H1 (cell line): Measurements from ENCODE around the gene CCDC78. TPM values are rescaled to one million over a fixed set of nuclear protein-coding genes. Genes with fewer than 3 reads are reported as not detected.

Experiments
- CTCF ChIA-PET: fragments of 300-600 bp; sonication (Branson Sonifier 250); formaldehyde crosslinking; loops from one replicate; lab custom pipeline; 2021; ENCODE audit not compliant: partially characterized antibody; lab: Charles Lee
- POLR2A ChIA-PET: fragments of 300-600 bp; sonication (Branson Sonifier 250); formaldehyde crosslinking; loops from one replicate; lab custom pipeline; 2021; ENCODE audit warnings: inconsistent platforms; ENCODE audit not compliant: partially characterized antibody; lab: Charles Lee
- DNase-seq, 2 experiments: peaks; one replicate each; pipeline versions ENCODE4 v3.0.0 to v3.0.0-alpha.2; 2010 to 2022; ENCODE audit warnings: low spot score in 2 of 2, low read depth in 1 of 2, mixed read lengths in 1 of 2
- FAIRE-seq: peaks from 2 replicates; lab custom pipeline; 2011; peaks lifted over from hg19 to GRCh38; lab: Jason Lieb, UNC
- H2AFZ ChIP-seq: 2 replicates; pipeline ENCODE4 v1.8.1; 2012; ENCODE audit warnings: low read length, inconsistent platforms
- H2AK5ac ChIP-seq: 2 replicates; pipeline ENCODE4 v1.6.1; 2013; ENCODE audit warnings: low read depth, low read length
- H2BK120ac ChIP-seq: replicated peaks from 2 replicates; pipeline ENCODE3; 2013; ENCODE audit warnings: low read depth, low read length, inconsistent platforms
- H2BK12ac ChIP-seq: 2 replicates; pipeline ENCODE4 v1.6.1; 2013; ENCODE audit warnings: low read depth, low read length
- H2BK15ac ChIP-seq: 2 replicates; pipeline ENCODE4 v1.6.1; 2013; ENCODE audit warnings: low read length
- H2BK20ac ChIP-seq: 2 replicates; pipeline ENCODE4 v1.6.1; 2013; ENCODE audit warnings: low read length
- H2BK5ac ChIP-seq: 2 replicates; pipeline ENCODE4 v1.6.1; 2013; ENCODE audit warnings: low read depth, low read length
- H3K14ac ChIP-seq: 2 replicates; pipeline ENCODE4 v1.6.1; 2013; ENCODE audit warnings: inconsistent platforms; ENCODE audit not compliant: insufficient read length
- H3K18ac ChIP-seq: 2 replicates; pipeline ENCODE4 v1.6.1; 2013; ENCODE audit warnings: low read length; ENCODE audit errors: extremely low read depth
- H3K23ac ChIP-seq: 2 replicates; pipeline ENCODE4 v1.6.1; 2013; ENCODE audit warnings: inconsistent platforms; ENCODE audit not compliant: insufficient read length
- H3K23me2 ChIP-seq: 2 replicates; pipeline ENCODE4 v1.6.1; 2013; ENCODE audit warnings: low read depth, low read length
- H3K27ac ChIP-seq: 2 replicates; pipeline ENCODE4 v1.6.1; 2011; ENCODE audit warnings: low read depth, low read length, inconsistent platforms
- H3K27me3 ChIP-seq, 4 experiments: replicated peaks in 1 of 4; 1 replicate in 1 of 4; 2 replicates in 3 of 4; pipeline versions ENCODE4 v1.6.1 to v1.8.1; 2011 to 2013; ENCODE audit warnings: low read length in 3 of 4, mild to moderate bottlenecking in 3 of 4, inconsistent platforms in 2 of 4, mixed read lengths in 2 of 4, moderate library complexity in 1 of 4; ENCODE audit not compliant: control insufficient read depth in 3 of 4, insufficient read depth in 3 of 4; ENCODE audit errors: extremely low read depth in 1 of 4
- H3K36me3 ChIP-seq, 4 experiments: 2 replicates each; pipeline versions ENCODE4 v1.6.1 to v1.8.1; 2011 to 2013; ENCODE audit warnings: mild to moderate bottlenecking in 4 of 4, low read length in 3 of 4, moderate library complexity in 2 of 4, control low read depth in 1 of 4, inconsistent platforms in 1 of 4; ENCODE audit not compliant: insufficient read depth in 4 of 4, control insufficient read depth in 2 of 4
- H3K4ac ChIP-seq: replicated peaks from 2 replicates; pipeline ENCODE3; 2013; ENCODE audit warnings: low read length, low read depth, mixed read lengths, inconsistent platforms; ENCODE audit not compliant: insufficient read length
- H3K4me1 ChIP-seq, 4 experiments: replicated peaks in 1 of 4; 1 replicate in 1 of 4; 2 replicates in 3 of 4; pipeline versions ENCODE4 v1.6.1 to v1.8.1; 2011 to 2013; ENCODE audit warnings: low read length in 3 of 4, inconsistent platforms in 2 of 4, mixed read lengths in 1 of 4; ENCODE audit not compliant: insufficient read depth in 4 of 4, control insufficient read depth in 3 of 4
- H3K4me2 ChIP-seq, 2 experiments: 2 replicates each; pipeline versions ENCODE4 v1.6.1 to v1.8.1; 2011 to 2013; ENCODE audit warnings: low read depth in 2 of 2, low read length in 2 of 2, control low read depth in 1 of 2, inconsistent platforms in 1 of 2, mild to moderate bottlenecking in 1 of 2; ENCODE audit not compliant: insufficient read depth in 1 of 2
- H3K4me3 ChIP-seq, 4 experiments: fragments of 200-600, 300-600 bp in 1 of 4; sonication (generic), shearing (Covaris generic), sonication (Bioruptor Twin) in 1 of 4; 2 replicates each; pipeline versions ENCODE4 v1.5.1 to v1.8.1; 2011 to 2016; ENCODE audit warnings: low read length in 4 of 4, low read depth in 3 of 4, control low read depth in 2 of 4, inconsistent platforms in 2 of 4, mild to moderate bottlenecking in 2 of 4, mixed read lengths in 1 of 4, moderate library complexity in 1 of 4; ENCODE audit not compliant: insufficient read depth in 2 of 4; ENCODE audit errors: extremely low read depth in 1 of 4
- H3K56ac ChIP-seq: replicated peaks from 2 replicates; pipeline ENCODE3; 2013; ENCODE audit warnings: low read depth, mild to moderate bottlenecking, mixed read lengths, low read length, inconsistent platforms; ENCODE audit not compliant: insufficient read length
- H3K79me1 ChIP-seq: 2 replicates; pipeline ENCODE4 v1.6.1; 2013; ENCODE audit warnings: low read depth, low read length, control low read depth
- H3K79me2 ChIP-seq, 2 experiments: 2 replicates each; pipeline versions ENCODE4 v1.6.1 to v1.8.1; 2012 to 2013; ENCODE audit warnings: low read length in 2 of 2, mild to moderate bottlenecking in 2 of 2, inconsistent platforms in 1 of 2; ENCODE audit not compliant: insufficient read depth in 2 of 2, control insufficient read depth in 1 of 2
- H3K9ac ChIP-seq, 4 experiments: replicated peaks in 1 of 4; 1 replicate in 1 of 4; 2 replicates in 3 of 4; pipeline versions ENCODE4 v1.6.1 to v1.8.1; 2011 to 2013; ENCODE audit warnings: low read depth in 3 of 4, low read length in 3 of 4, control low read depth in 2 of 4, mild to moderate bottlenecking in 2 of 4, moderate library complexity in 2 of 4, inconsistent platforms in 1 of 4; ENCODE audit errors: extremely low read depth in 1 of 4
- H3K9me3 ChIP-seq, 2 experiments: 2 replicates each; pipeline versions ENCODE4 v1.6.1 to v1.8.1; 2012 to 2013; ENCODE audit warnings: mild to moderate bottlenecking in 2 of 2, moderate library complexity in 2 of 2, control low read depth in 1 of 2, inconsistent platforms in 1 of 2, low read depth in 1 of 2, low read length in 1 of 2, mixed read lengths in 1 of 2; ENCODE audit not compliant: insufficient read depth in 2 of 2
- H4K20me1 ChIP-seq, 2 experiments: replicated peaks in 1 of 2; 2 replicates each; pipeline versions ENCODE3 to v1.8.1; 2011 to 2013; ENCODE audit warnings: inconsistent platforms in 2 of 2, low read length in 2 of 2, mild to moderate bottlenecking in 1 of 2; ENCODE audit not compliant: insufficient read depth in 2 of 2, control insufficient read depth in 1 of 2
- H4K5ac ChIP-seq: 2 replicates; pipeline ENCODE4 v1.6.1; 2013; ENCODE audit warnings: low read length, low read depth, mixed read lengths, inconsistent platforms; ENCODE audit not compliant: insufficient read length
- H4K8ac ChIP-seq: 2 replicates; pipeline ENCODE4 v1.8.0; 2013; ENCODE audit warnings: mild to moderate bottlenecking, moderate library complexity, low read length, inconsistent platforms; ENCODE audit not compliant: insufficient read depth; ENCODE audit errors: extremely low read depth
- H4K91ac ChIP-seq: replicated peaks from 2 replicates; pipeline ENCODE3; 2013; ENCODE audit warnings: low read length, mixed read lengths, inconsistent platforms; ENCODE audit not compliant: insufficient read length
- ASH2L ChIP-seq: fragments of 200-600, 300-600 bp; sonication (generic); IDR thresholded peaks from one replicate; pipeline ENCODE4 v1.7.1; 2017; ENCODE audit warnings: low read length
- CTBP2 ChIP-seq: IDR thresholded peaks from 2 replicates; pipeline ENCODE4 v1.7.0; 2011; ENCODE audit warnings: borderline replicate concordance, mild to moderate bottlenecking, moderate library complexity, mixed read lengths, low read length; ENCODE audit not compliant: insufficient read depth, insufficient read length
- EGR1 ChIP-seq: IDR thresholded peaks from 2 replicates; pipeline ENCODE4 v1.6.1; 2011; ENCODE audit warnings: low read depth, low read length, borderline replicate concordance
- EP300 ChIP-seq, 2 experiments: IDR thresholded peaks; 1 replicate in 1 of 2; 2 replicates in 1 of 2; pipeline ENCODE4 v1.6.1; 2011 to 2012; ENCODE audit warnings: low read depth in 2 of 2, low read length in 2 of 2, mild to moderate bottlenecking in 2 of 2, borderline replicate concordance in 1 of 2, inconsistent platforms in 1 of 2, moderate library complexity in 1 of 2
- GABPA ChIP-seq: IDR thresholded peaks from 2 replicates; pipeline ENCODE4 v1.6.1; 2011; ENCODE audit warnings: mild to moderate bottlenecking, low read length, moderate library complexity, borderline replicate concordance; ENCODE audit not compliant: insufficient read depth
- KDM4A ChIP-seq: IDR thresholded peaks from one replicate; pipeline ENCODE4 v1.7.1; 2012; ENCODE audit warnings: low read depth, mild to moderate bottlenecking, moderate library complexity, low read length, inconsistent platforms; ENCODE audit not compliant: severe bottlenecking
- KDM5A ChIP-seq: fragments of 200-600 bp; IDR thresholded peaks from 2 replicates; pipeline ENCODE4 v1.7.1; 2012; ENCODE audit warnings: mild to moderate bottlenecking, low read length, inconsistent platforms, mixed read lengths
- NRF1 ChIP-seq: IDR thresholded peaks from 2 replicates; pipeline ENCODE4 v1.6.1; 2011; ENCODE audit warnings: mild to moderate bottlenecking, low read depth, low read length, improper control_type of control experiment
- POLR2AphosphoS5 ChIP-seq: IDR thresholded peaks from 2 replicates; pipeline ENCODE4 v1.6.1; 2011; ENCODE audit warnings: low read depth, low read length
- RBBP5 ChIP-seq: IDR thresholded peaks from 2 replicates; pipeline ENCODE4 v1.7.1; 2012; ENCODE audit warnings: low read depth, mild to moderate bottlenecking, inconsistent platforms, low read length, moderate library complexity, borderline replicate concordance
- SRF ChIP-seq: IDR thresholded peaks from 2 replicates; pipeline ENCODE4 v1.6.1; 2011; ENCODE audit warnings: mild to moderate bottlenecking, low read depth, low read length, moderate library complexity
- YY1 ChIP-seq: IDR thresholded peaks from 2 replicates; pipeline ENCODE4 v1.6.1; 2011; ENCODE audit warnings: low read depth, mild to moderate bottlenecking, low read length
- WGBS, 2 experiments: shearing (Covaris generic) in 1 of 2; methylation state at CpG; one replicate each; pipeline versions ENCODE4 v1.1.6 to v1.1.7; 2013 to 2015; ENCODE audit warnings: low lambda C conversion rate in 2 of 2, mixed read lengths in 2 of 2, inconsistent platforms in 1 of 2, low coverage in 1 of 2, missing lambda C conversion rate in 1 of 2; ENCODE audit not compliant: insufficient replicate concordance in 2 of 2, insufficient coverage in 1 of 2, insufficient read length in 1 of 2; ENCODE audit errors: extremely low coverage in 1 of 2, missing lambda C conversion rate in 1 of 2; 5-methylcytosine and 5-hydroxymethylcytosine counted together
- polyA plus RNA-seq, 7 experiments: library from polyadenylated mRNA; depleted of rRNA in 3 of 7; stranded (reverse) in 5 of 7; unstranded in 2 of 7; fragments of >200 nt in 5 of 7; fragments of 200-250 nt in 2 of 7; gene quantifications; 1 replicate in 5 of 7; 2 replicates in 1 of 7; 4 replicates in 1 of 7; pipeline versions ENCODE4 v1.2.1 to v1.2.3, GENCODE V29; 2011 to 2013; ENCODE audit warnings: missing spikeins in 2 of 7, mixed read lengths in 2 of 7
- total RNA-seq: library from RNA; stranded (reverse); fragmentation: NEBNext Ultra II Directional; extraction: Animal tissue kit (Norgen Biotek cat#: 25700); gene quantifications from 2 replicates; pipeline ENCODE4 v1.2.1, GENCODE V29; 2021

CCDC78 gene
- total and polyA plus RNA-seq, 2 of the 8 experiments (the other 6 are each of a cell fraction or from before 2014, with no cell fraction given), result 7.1 to 8.5 TPM

- H3K23me2 ChIP-seq, result no peaks in the 10 kb centered on the region
- H2BK20ac ChIP-seq, result no peak within 1 kb of the TSS
- H3K27ac ChIP-seq, result no peak within 1 kb of the TSS
- H3K9ac ChIP-seq, result no peak within 1 kb of the TSS
- CTCF ChIA-PET, result interaction anchor here (0.7 to 5.0 kb wide), 15 partner anchors 9 to 66 kb away, joined by 3 to 38 read pairs (median 5); partner anchors contain the start of gene CIAO3
- H3K4me2 ChIP-seq, result no peak within 1 kb of the TSS
- H3K79me1 ChIP-seq, result no peaks in the 10 kb centered on the region
- 0 out of 2 replicates have a peak within 1 kb of the TSS, but pooled peaks have one; percentile 1 for H2AK5ac ChIP-seq
- POLR2A ChIA-PET, result interaction anchor here (0.6 to 2.9 kb wide), 10 partner anchors 8 to 176 kb away, joined by 3 to 9 read pairs (median 6); partner anchors contain the start of genes ANTKMT and CIAO3
- H3K4me1 ChIP-seq, result peaks cover 0 to 2% (median 0%) of the 10 kb centered on the region in 4 experiments; a peak in 1 of 7 replicates
- H3K4me3 ChIP-seq, result no peak within 1 kb of the TSS
- no peak within 1 kb of the TSS for H2AFZ ChIP-seq
- no peak for FAIRE-seq
- 89% methylated on average over 36 of the region's 37 CpGs; no CpG with 5 or more reads in 1 of the 2 experiments for WGBS, 2 experiments
- H4K91ac ChIP-seq, result no peak within 1 kb of the TSS
- H3K27me3 ChIP-seq, result no peaks in the 10 kb centered on the region
- no peak within 1 kb of the TSS for H3K56ac ChIP-seq
- H2BK12ac ChIP-seq, result no peak within 1 kb of the TSS
- no peak within 1 kb of the TSS for H3K4ac ChIP-seq
- DNase-seq, result no peak
- H2BK15ac ChIP-seq, result no peak within 1 kb of the TSS
- H3K18ac ChIP-seq, result no peak within 1 kb of the TSS; the same call in 1 of the 2 replicates
- H3K36me3 ChIP-seq, result no peaks in the 10 kb centered on the region
- H4K20me1 ChIP-seq, result no peaks in the 10 kb centered on the region
- H3K23ac ChIP-seq, result no peak within 1 kb of the TSS
- no peak within 1 kb of the TSS for H2BK5ac ChIP-seq
- 0 out of 4 replicates have a peak, but pooled peaks cover 0 to 3% of the 10 kb centered on the region in 2 experiments for H3K9me3 ChIP-seq
- H3K79me2 ChIP-seq, result no peaks in the 10 kb centered on the region
- no peak within 1 kb of the TSS for H3K14ac ChIP-seq
- no peak within 1 kb of the TSS for H2BK120ac ChIP-seq
- H4K5ac ChIP-seq, result no peak within 1 kb of the TSS
- H4K8ac ChIP-seq, result peak within 1 kb of the TSS; percentile 75; the same call in 1 of the 2 replicates
- TF ChIP-seq KDM4A, result no peak
- TF ChIP-seq SRF, result no peak
- no peak for TF ChIP-seq EP300 (IDR thresholded peaks at IDR 0.05; ENCODE audit: borderline replicate concordance in 1 of 2, low read depth in 2 of 2, low read length in 2 of 2)
- no peak for TF ChIP-seq POLR2AphosphoS5
- no peak for TF ChIP-seq RBBP5
- no peak for TF ChIP-seq NRF1
- TF ChIP-seq ASH2L, result no peak
- no peak for TF ChIP-seq EGR1
- no peak for TF ChIP-seq CTBP2
- TF ChIP-seq YY1, result no peak
- no peak for TF ChIP-seq KDM5A
- no peak for TF ChIP-seq GABPA
These were observed 34.5 kb upstream of the CCDC78 start, which contains the start of gene MSLN for GRCh38 chr16:760545-761343. Gene MSLN, plus strand, starts transcription at chr16:760734. Its CDS starts 1,947 bp downstream, at chr16:762681.
